Calu3 (cell line): ENCODE results near the gene H2BK1. TPM values are rescaled to one million over a fixed set of nuclear protein-coding genes. Genes with fewer than 3 reads are reported as not detected.

Source experiments
- BruUV-seq: library from RNA; stranded (reverse); fragments of 400-500 nt; replicated peaks from 2 replicates; lab custom pipeline; 2021; lab: Mats Ljungman, UMichigan
- CTCF ChIA-PET: fragments of 300-600 bp; sonication (Branson Sonifier 250); formaldehyde crosslinking; loops from one replicate; lab custom pipeline; 2022; ENCODE audit warnings: antibody characterized with exemption; lab: Charles Lee
- DNase-seq: peaks from one replicate; pipeline ENCODE4 v3.0.0; 2022
- H3K27ac Mint-ChIP-seq: one replicate; pipeline ENCODE4 v1.8.0; 2022; ENCODE audit warnings: mixed read lengths; ENCODE audit not compliant: unreplicated experiment
- H3K27me3 Mint-ChIP-seq: one replicate; pipeline ENCODE4 v1.8.0; 2022; ENCODE audit warnings: mixed read lengths; ENCODE audit not compliant: unreplicated experiment
- H3K36me3 Mint-ChIP-seq: one replicate; pipeline ENCODE4 v1.8.0; 2022; ENCODE audit warnings: mild to moderate bottlenecking, moderate library complexity, mixed read lengths; ENCODE audit not compliant: insufficient read depth, unreplicated experiment
- H3K4me1 Mint-ChIP-seq: one replicate; pipeline ENCODE4 v1.8.0; 2022; ENCODE audit warnings: mild to moderate bottlenecking, low read depth, mixed read lengths; ENCODE audit not compliant: unreplicated experiment
- H3K4me3 Mint-ChIP-seq: one replicate; pipeline ENCODE4 v1.8.0; 2022; ENCODE audit warnings: mild to moderate bottlenecking, low read depth, moderate library complexity, mixed read lengths; ENCODE audit not compliant: unreplicated experiment
- H3K9me3 Mint-ChIP-seq: one replicate; pipeline ENCODE4 v1.8.0; 2022; ENCODE audit warnings: low read depth, mixed read lengths; ENCODE audit not compliant: unreplicated experiment
- intact Hi-C: fragments of 100-400 bp; cut with micrococcal nuclease; formaldehyde crosslinking; loops from one replicate; pipeline ENCODE4 v1.10.0; 2022; ENCODE audit not compliant: unreplicated experiment
- total RNA-seq: library from RNA; stranded (reverse); gene quantifications from 2 replicates; pipeline ENCODE4 v1.2.3, GENCODE V29; 2022
- TF ChIP-seq, protein P1 (sequence below): fragments of 200-600 bp; IDR thresholded peaks from one replicate; pipeline ENCODE4 v1.8.0; 2022; ENCODE audit warnings: antibody characterized with exemption; ENCODE audit not compliant: unreplicated experiment

The H2BK1 gene
- total RNA-seq, 1 experiment from 2014 or later = not detected

DNA sequence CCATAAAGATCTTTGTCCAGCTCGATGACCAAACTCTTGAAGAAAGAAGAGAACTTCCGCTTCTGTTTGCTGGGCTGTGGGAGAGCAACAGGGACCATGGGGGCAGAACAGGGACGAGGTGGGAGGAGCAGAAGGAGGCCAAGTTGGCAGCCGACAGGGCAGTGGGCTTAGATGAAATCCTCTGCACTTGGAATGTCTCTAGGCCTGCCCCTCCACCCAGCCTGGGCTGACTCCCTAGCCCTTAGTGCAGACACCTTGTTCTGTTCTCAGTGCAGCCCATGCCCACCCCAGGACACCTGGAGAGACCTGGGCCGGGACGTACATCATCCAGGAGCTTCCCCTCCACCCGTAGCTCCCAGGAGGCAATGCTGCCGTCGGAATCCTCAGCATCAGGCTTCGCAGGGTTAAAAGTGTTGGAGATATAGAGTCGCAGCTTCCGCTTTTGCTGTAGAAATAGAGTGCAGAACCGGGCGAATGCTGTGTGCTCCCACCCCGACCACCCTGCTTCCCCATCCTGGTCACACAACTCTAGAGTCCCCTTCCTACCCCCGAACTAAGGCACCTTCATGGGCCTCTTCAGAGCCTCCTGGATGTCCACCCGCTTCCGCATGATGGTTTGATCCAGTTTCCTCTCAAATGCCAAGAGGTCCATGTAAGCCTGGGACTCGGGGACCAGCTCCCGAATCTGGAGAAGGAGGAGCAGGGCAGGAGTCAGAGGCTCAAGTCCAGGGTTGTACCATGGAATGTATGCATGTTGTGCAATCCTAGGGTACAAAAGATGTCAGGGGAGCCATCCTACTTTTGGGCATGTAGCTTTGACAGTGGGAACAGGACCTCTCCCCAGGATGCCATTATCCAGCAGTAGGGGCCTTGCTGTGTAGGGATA lies 32.1 kb upstream of the H2BK1 start:
- CTCF ChIA-PET = interaction anchor here (0.9 to 2.6 kb wide), 3 partner anchors 9 to 119 kb away, joined by 3 to 14 read pairs (median 3); partner anchors contain the start of gene ABCF2
- H3K9me3 Mint-ChIP-seq = no peaks in the 10 kb centered on the region

DNA sequence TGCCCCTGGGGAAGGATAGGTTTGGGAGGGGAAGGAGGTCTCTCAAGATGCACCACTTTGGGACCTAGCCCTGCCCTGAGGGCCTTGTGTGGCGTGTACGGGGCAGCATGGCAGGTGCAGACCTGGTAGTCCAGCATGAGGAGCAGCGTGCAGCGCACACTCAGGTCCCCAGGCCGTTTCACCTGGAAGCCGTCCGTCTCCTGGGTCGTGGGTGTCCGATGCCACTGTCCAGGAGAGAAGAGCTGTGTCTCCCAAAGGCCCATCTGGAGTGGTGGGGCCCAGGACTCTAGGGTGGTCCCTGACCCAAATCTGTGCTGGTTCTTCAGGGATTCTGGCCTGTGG lies 31.4 kb upstream of the H2BK1 start:
- Mint-ChIP-seq H3K27ac (no peak overlapping the region), H3K27me3 (peaks cover 33% of the 10 kb centered on the region), H3K4me3 (no peak overlapping the region), H3K4me1 (no peaks in the 10 kb centered on the region), H3K36me3 (peaks cover 16% of the 10 kb centered on the region), H3K9me3 (no peaks in the 10 kb centered on the region)
- DNase-seq = no peak
- BruUV-seq = no TSS peak
- TF ChIP-seq, protein P1, sequence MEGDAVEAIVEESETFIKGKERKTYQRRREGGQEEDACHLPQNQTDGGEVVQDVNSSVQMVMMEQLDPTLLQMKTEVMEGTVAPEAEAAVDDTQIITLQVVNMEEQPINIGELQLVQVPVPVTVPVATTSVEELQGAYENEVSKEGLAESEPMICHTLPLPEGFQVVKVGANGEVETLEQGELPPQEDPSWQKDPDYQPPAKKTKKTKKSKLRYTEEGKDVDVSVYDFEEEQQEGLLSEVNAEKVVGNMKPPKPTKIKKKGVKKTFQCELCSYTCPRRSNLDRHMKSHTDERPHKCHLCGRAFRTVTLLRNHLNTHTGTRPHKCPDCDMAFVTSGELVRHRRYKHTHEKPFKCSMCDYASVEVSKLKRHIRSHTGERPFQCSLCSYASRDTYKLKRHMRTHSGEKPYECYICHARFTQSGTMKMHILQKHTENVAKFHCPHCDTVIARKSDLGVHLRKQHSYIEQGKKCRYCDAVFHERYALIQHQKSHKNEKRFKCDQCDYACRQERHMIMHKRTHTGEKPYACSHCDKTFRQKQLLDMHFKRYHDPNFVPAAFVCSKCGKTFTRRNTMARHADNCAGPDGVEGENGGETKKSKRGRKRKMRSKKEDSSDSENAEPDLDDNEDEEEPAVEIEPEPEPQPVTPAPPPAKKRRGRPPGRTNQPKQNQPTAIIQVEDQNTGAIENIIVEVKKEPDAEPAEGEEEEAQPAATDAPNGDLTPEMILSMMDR = no peak
- intact Hi-C loops = loop anchor here (5.0 kb wide), 1 partner anchor 119 kb away; no protein-coding TSS in a partner anchor
- CTCF ChIA-PET = interaction anchor here (0.9 kb wide), 1 partner anchor 118 kb away, joined by 3 read pairs; no protein-coding TSS in a partner anchor

More for the DNA sequence above, 32.1 kb upstream of the H2BK1 start:
- no peak for DNase-seq
- intact Hi-C loops = loop anchor here (5.0 kb wide), 1 partner anchor 120 kb away; no protein-coding TSS in a partner anchor
- peaks cover 16% of the 10 kb centered on the region for H3K36me3 Mint-ChIP-seq
- no peaks in the 10 kb centered on the region for H3K4me1 Mint-ChIP-seq
- no peak overlapping the region for H3K4me3 Mint-ChIP-seq
- peaks cover 40% of the 10 kb centered on the region for H3K27me3 Mint-ChIP-seq
- TF ChIP-seq, protein P1 = no peak
- BruUV-seq = no TSS peak
- no peak overlapping the region for H3K27ac Mint-ChIP-seq

DNA sequence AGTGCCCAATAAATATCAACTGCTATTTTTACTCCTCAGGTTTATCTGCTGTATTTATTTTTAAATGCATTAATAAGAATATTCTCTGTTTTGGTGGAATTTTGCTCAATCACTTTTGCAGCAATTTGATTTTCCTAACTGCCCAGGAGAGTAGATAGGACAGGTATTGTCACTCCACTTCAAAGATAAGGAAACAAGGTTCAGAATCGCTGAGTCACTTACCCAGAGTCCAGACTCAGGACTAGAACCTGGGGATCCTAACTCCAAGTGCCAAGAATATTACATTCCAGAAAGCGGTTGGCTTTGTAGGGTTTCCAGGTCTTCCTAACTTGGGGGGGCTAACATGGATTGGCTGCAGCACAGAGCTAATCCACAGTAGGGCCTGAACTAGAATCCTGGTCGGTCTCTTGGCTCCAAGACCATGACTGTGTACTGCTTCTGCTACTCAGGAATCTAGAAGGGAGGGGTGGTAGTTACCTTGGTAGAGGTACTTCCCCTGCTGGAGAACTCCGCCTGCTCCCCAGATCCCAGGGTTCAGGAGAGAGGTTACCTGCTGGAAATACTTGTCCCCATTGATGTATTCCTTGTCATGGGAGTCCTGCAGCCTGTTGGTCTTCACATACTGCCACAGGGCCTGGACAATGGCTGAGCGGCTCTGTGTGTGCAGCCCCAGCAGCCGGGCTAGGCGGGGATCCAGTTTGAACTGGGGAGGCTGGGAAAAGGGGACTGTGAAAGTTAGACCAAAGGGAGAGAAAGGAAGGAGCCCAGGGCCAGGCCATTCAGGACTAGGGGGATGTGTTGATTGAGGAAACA lies 30.9 kb upstream of the H2BK1 start:
- BruUV-seq = no TSS peak
- TF ChIP-seq, protein P1 = no peak
- intact Hi-C loops = loop anchor here (5.0 kb wide), 1 partner anchor 119 kb away; no protein-coding TSS in a partner anchor

DNA sequence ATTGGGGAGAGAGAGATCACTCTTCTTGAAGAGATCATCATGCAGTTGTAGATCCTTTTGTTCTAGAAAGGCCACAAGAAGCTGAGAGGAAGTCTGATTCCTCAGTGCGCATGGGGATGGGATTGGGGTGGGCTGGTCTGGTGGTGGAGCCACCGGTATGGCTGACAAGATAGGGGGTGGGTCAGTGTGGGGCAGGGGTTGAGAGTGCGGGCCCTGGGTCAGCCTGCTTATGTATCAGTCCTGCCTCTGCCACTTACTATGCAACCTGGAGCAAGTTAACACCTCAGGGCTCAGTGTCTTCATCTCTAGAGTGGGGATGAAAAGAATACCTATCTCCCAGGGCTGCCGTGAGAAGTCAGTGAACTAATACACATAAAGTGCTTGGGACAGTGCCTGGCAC lies 30.2 kb upstream of the H2BK1 start:
- TF ChIP-seq, protein P1 = no peak
- intact Hi-C loops = loop anchor here (5.0 kb wide), 1 partner anchor 118 kb away; no protein-coding TSS in a partner anchor
- CTCF ChIA-PET = interaction anchor here (0.7 kb wide), 1 partner anchor 13 kb away, joined by 6 read pairs; no protein-coding TSS in a partner anchor
- Mint-ChIP-seq H3K9me3 (no peaks in the 10 kb centered on the region), H3K36me3 (peaks cover 16% of the 10 kb centered on the region), H3K4me3 (no peak overlapping the region), H3K27ac (no peak overlapping the region), H3K4me1 (no peaks in the 10 kb centered on the region), H3K27me3 (peaks cover 21% of the 10 kb centered on the region)
- DNase-seq = no peak
- no TSS peak for BruUV-seq

More for the DNA sequence above, 30.9 kb upstream of the H2BK1 start:
- no peak for DNase-seq
- Mint-ChIP-seq H3K27me3 (peaks cover 27% of the 10 kb centered on the region), H3K4me1 (no peaks in the 10 kb centered on the region), H3K4me3 (no peak overlapping the region), H3K9me3 (no peaks in the 10 kb centered on the region), H3K36me3 (peaks cover 16% of the 10 kb centered on the region), H3K27ac (no peak overlapping the region)
- CTCF ChIA-PET = no interaction called here
